GM21737 (cell line): ENCODE measurements around the gene TREML2.

Experiments
- ATAC-seq: cut with Tn5 transposase; IDR thresholded peaks from one replicate; pipeline ENCODE4 v1.9.1; 2021; ENCODE audit warnings: mild to moderate bottlenecking, moderate library complexity; ENCODE audit not compliant: unreplicated experiment

Gene TREML2

GRCh38 chr6:41179163-41179562 is 21.8 kb downstream of the TREML2 start:
- no peak for ATAC-seq

- no peak for ATAC-seq
Observed at GRCh38 chr6:41177695-41178094, 23.3 kb downstream of the TREML2 start.

- ATAC-seq = no peak
Observed at GRCh38 chr6:41177287-41177686, 23.7 kb downstream of the TREML2 start.

GRCh38 chr6:41176189-41176588 is 24.8 kb downstream of the TREML2 start:
- no peak for ATAC-seq

GRCh38 chr6:41175084-41175483 is 25.9 kb downstream of the TREML2 start:
- no peak for ATAC-seq

- ATAC-seq = no peak
Observed at GRCh38 chr6:41174610-41175009, 26.3 kb downstream of the TREML2 start.

- no peak for ATAC-seq
Observed at GRCh38 chr6:41171908-41172307, 29.0 kb downstream of the TREML2 start.

- ATAC-seq = no peak
Observed at GRCh38 chr6:41170547-41171160, 30.3 kb downstream of the TREML2 start.

- no peak for ATAC-seq
Observed at GRCh38 chr6:41167173-41167963, 33.6 kb downstream of the TREML2 start.

- ATAC-seq = no peak
Observed at GRCh38 chr6:41164551-41165120, 36.3 kb downstream of the TREML2 start.

GRCh38 chr6:41163419-41163717 is 37.6 kb downstream of the TREML2 start:
- no peak for ATAC-seq

GRCh38 chr6:41162687-41163418 is 38.1 kb downstream of the TREML2 start, which contains the start of gene TREM2:
Gene TREM2 (minus strand): TSS chr6:41163116. CDS start chr6:41163082, 34 bp downstream.
- no peak for ATAC-seq

- ATAC-seq = no peak
Observed at GRCh38 chr6:41161851-41162552, 38.9 kb downstream of the TREML2 start.

- no peak for ATAC-seq
Observed at GRCh38 chr6:41161380-41161779, 39.6 kb downstream of the TREML2 start.

- no peak for ATAC-seq
Observed at GRCh38 chr6:41160933-41161332, 40.0 kb downstream of the TREML2 start.

- no peak for ATAC-seq
Observed at GRCh38 chr6:41159415-41160082, 41.4 kb downstream of the TREML2 start.

- ATAC-seq = no peak
Observed at GRCh38 chr6:41157323-41157722, 43.6 kb downstream of the TREML2 start.

- no peak for ATAC-seq
Observed at GRCh38 chr6:41156771-41157170, 44.2 kb downstream of the TREML2 start.

- ATAC-seq = no peak
Observed at GRCh38 chr6:41156001-41156400, 44.9 kb downstream of the TREML2 start.

GRCh38 chr6:41155132-41155805 is 45.7 kb downstream of the TREML2 start:
- ATAC-seq = no peak
